ENCODE measurements around the gene FCMR.
A peak's percentile ranks its signal among the peaks of the same experiment; 100 is the strongest.

The FCMR gene

GRCh38 chr1:206923009-206923960 is 1.5 kb upstream of the FCMR start:
- DNase-seq (ENCODE audit: low read depth) = no peak

GRCh38 chr1:206922524-206922923 is 783 bp upstream of the FCMR start:
- no peak for DNase-seq (ENCODE audit: low read depth)

- no peak for DNase-seq (ENCODE audit: low read depth)
These were observed 3.7 kb downstream of the FCMR start for GRCh38 chr1:206918076-206918475.

GRCh38 chr1:206916000-206916709 is 5.6 kb downstream of the FCMR start:
- DNase-seq (ENCODE audit: low read depth) = no peak

- DNase-seq (ENCODE audit: low read depth) = no peak
These were observed 6.6 kb downstream of the FCMR start for GRCh38 chr1:206915030-206915735.

GRCh38 chr1:206913766-206914537 is 7.8 kb downstream of the FCMR start:
- no peak for DNase-seq (ENCODE audit: low read depth)

GRCh38 chr1:206912445-206913095 is 9.2 kb downstream of the FCMR start:
- peak; percentile 63 for DNase-seq (ENCODE audit: low read depth)

- peak; percentile 66 for DNase-seq (ENCODE audit: low read depth)
These were observed 10.6 kb downstream of the FCMR start for GRCh38 chr1:206911064-206911663.

- DNase-seq (ENCODE audit: low read depth) = no peak
These were observed 11.8 kb downstream of the FCMR start for GRCh38 chr1:206909883-206910318.

- DNase-seq (ENCODE audit: low read depth) = no peak
These were observed 12.4 kb downstream of the FCMR start for GRCh38 chr1:206909161-206909882.

- no peak for DNase-seq (ENCODE audit: low read depth)
These were observed 13.7 kb downstream of the FCMR start for GRCh38 chr1:206908038-206908437.

- DNase-seq (ENCODE audit: low read depth) = no peak
These were observed 14.3 kb downstream of the FCMR start for GRCh38 chr1:206907304-206907991.

GRCh38 chr1:206905295-206906164 is 16.2 kb downstream of the FCMR start:
- DNase-seq (ENCODE audit: low read depth) = peak; percentile 41

- DNase-seq (ENCODE audit: low read depth) = no peak
These were observed 17.2 kb downstream of the FCMR start for GRCh38 chr1:206904423-206905142.

GRCh38 chr1:206903687-206904086 is 18.1 kb downstream of the FCMR start:
- DNase-seq (ENCODE audit: low read depth) = no peak

- no peak for DNase-seq (ENCODE audit: low read depth)
These were observed 19.0 kb downstream of the FCMR start for GRCh38 chr1:206902702-206903101.

GRCh38 chr1:206901944-206902343 is 19.8 kb downstream of the FCMR start:
- no peak for DNase-seq (ENCODE audit: low read depth)

- no peak for DNase-seq (ENCODE audit: low read depth)
These were observed 21.6 kb downstream of the FCMR start for GRCh38 chr1:206900149-206900548.

All from stromal cell of bone marrow (primary cell).